ENCODE results near the gene CLEC4D. TPM values are rescaled to one million over a fixed set of nuclear protein-coding genes. Genes with fewer than 3 reads are reported as not detected.
A peak's percentile ranks its signal among the peaks of the same experiment; 100 is the strongest.
"Not testable (repeated sequence)": the region's sequence is repeated elsewhere in the genome, so short reads cannot be mapped to it uniquely, and the experiment has no call there.

CLEC4D gene
- total RNA-seq, 2 donors from 2014 or later = 0.66 TPM; not detected in 1

- Histone ChIP-seq H3K9me3 (ENCODE audit: control insufficient read depth, low read length) (peaks cover 24% of the 10 kb centered on the region), H3K27me3 (ENCODE audit: control insufficient read depth, insufficient read depth, low read length, poor library complexity, severe bottlenecking) (no peaks in the 10 kb centered on the region), H3K27ac (ENCODE audit: low read depth, low read length) (no peak overlapping the region), H3K9ac (ENCODE audit: extremely low read depth, low read length, poor library complexity, severe bottlenecking) (no peak overlapping the region), H3K36me3 (ENCODE audit: control insufficient read depth, insufficient read depth, low read length) (no peaks in the 10 kb centered on the region), H3K4me1 (ENCODE audit: control insufficient read depth, insufficient read depth, low read length) (no peaks in the 10 kb centered on the region), H3K4me3 (ENCODE audit: low read length) (no peak overlapping the region)
- H3K36me3 Mint-ChIP-seq (ENCODE audit: low read depth) = no peaks in the 10 kb centered on the region
- 85 to 87% methylated on average over 18 to 22 of the region's 22 CpGs for WGBS, 2 experiments (ENCODE audit: insufficient coverage in 1 of 2, insufficient read length in 1 of 2)
- H3K4me3 Mint-ChIP-seq = no peak overlapping the region
- peaks cover 28% of the 10 kb centered on the region for H3K9me3 Mint-ChIP-seq
- no peak for DNase-seq
- no peak for TF ChIP-seq CTCF (conservative IDR thresholded peaks at IDR 0.05)
- H3K27ac Mint-ChIP-seq = no peak overlapping the region
- peaks cover 8% of the 10 kb centered on the region for H3K4me1 Mint-ChIP-seq
- peaks cover 13% of the 10 kb centered on the region for H3K27me3 Mint-ChIP-seq (ENCODE audit: insufficient read depth)
These were observed 51.4 kb downstream of the CLEC4D start for GRCh38 chr12:8564656-8565055.

DNA sequence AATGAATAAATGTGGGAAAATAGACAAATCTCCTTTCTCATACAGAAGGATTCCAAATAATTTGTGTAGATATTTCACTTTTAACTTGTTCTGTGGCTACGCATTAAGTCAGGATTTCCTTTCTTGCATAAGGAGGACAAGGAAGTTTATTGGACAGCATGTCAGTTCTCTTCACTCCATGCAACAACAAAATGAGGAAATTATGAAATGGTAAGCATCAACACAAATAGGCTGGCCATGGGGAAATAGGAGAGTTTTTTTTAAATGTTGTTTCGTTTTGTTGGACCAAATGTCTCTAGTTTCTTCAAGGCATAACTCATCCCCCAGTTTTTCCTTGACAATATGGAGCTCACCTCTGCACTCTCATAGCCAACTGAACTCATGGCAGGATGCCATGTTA is 52.7 kb downstream of the CLEC4D start:
- not testable (repeated sequence) for H3K4me3 Mint-ChIP-seq; H3K4me3 ChIP-seq (ENCODE audit: low read length); H3K36me3 Mint-ChIP-seq (ENCODE audit: low read depth); H3K27ac Mint-ChIP-seq; H3K36me3 ChIP-seq (ENCODE audit: control insufficient read depth, insufficient read depth, low read length); H3K4me1 Mint-ChIP-seq; H3K27me3 ChIP-seq (ENCODE audit: control insufficient read depth, insufficient read depth, low read length, poor library complexity, severe bottlenecking); H3K4me1 ChIP-seq (ENCODE audit: control insufficient read depth, insufficient read depth, low read length); H3K27ac ChIP-seq (ENCODE audit: low read depth, low read length); H3K9ac ChIP-seq (ENCODE audit: extremely low read depth, low read length, poor library complexity, severe bottlenecking); DNase-seq
- peaks cover 24% of the 10 kb centered on the region for H3K9me3 ChIP-seq (ENCODE audit: control insufficient read depth, low read length)
- Mint-ChIP-seq H3K27me3 (ENCODE audit: insufficient read depth) (peaks cover 13% of the 10 kb centered on the region), H3K9me3 (peaks cover 26% of the 10 kb centered on the region)
- 100% methylated on average over 1 of the region's 2 CpGs; no CpG with 5 or more reads in 1 of the 2 experiments for WGBS, 2 experiments (ENCODE audit: insufficient coverage in 1 of 2, insufficient read length in 1 of 2)

GRCh38 chr12:8566525-8566924 is 53.2 kb downstream of the CLEC4D start:
- Mint-ChIP-seq H3K27me3 (ENCODE audit: insufficient read depth) (peaks cover 13% of the 10 kb centered on the region), H3K27ac (no peak overlapping the region), H3K4me1 (peaks cover 8% of the 10 kb centered on the region), H3K9me3 (peaks cover 21% of the 10 kb centered on the region), H3K4me3 (no peak overlapping the region), H3K36me3 (ENCODE audit: low read depth) (no peaks in the 10 kb centered on the region)
- peak; percentile 67 for TF ChIP-seq CTCF (conservative IDR thresholded peaks at IDR 0.05)
- H3K4me3 ChIP-seq (ENCODE audit: low read length) = no peak overlapping the region
- DNase-seq = no peak
- H3K9me3 ChIP-seq (ENCODE audit: control insufficient read depth, low read length) = peaks cover 19% of the 10 kb centered on the region
- no peak overlapping the region for H3K9ac ChIP-seq (ENCODE audit: extremely low read depth, low read length, poor library complexity, severe bottlenecking)
- H3K27me3 ChIP-seq (ENCODE audit: control insufficient read depth, insufficient read depth, low read length, poor library complexity, severe bottlenecking) = no peaks in the 10 kb centered on the region
- H3K27ac ChIP-seq (ENCODE audit: low read depth, low read length) = no peak overlapping the region
- H3K4me1 ChIP-seq (ENCODE audit: control insufficient read depth, insufficient read depth, low read length) = no peaks in the 10 kb centered on the region
- H3K36me3 ChIP-seq (ENCODE audit: control insufficient read depth, insufficient read depth, low read length) = no peaks in the 10 kb centered on the region

Other genes with a start within 250 kb of the CLEC4D start
- under 1 TPM in 1 of 2 donors, not detected in 1; 0.20 TPM for gene CLEC6A, start 57.5 kb upstream of the CLEC4D start, total RNA-seq
- gene CLEC4E, start 27.4 kb downstream of the CLEC4D start, total RNA-seq = not detected
- gene AICDA, start 99.4 kb downstream of the CLEC4D start, total RNA-seq = not detected
- under 1 TPM in 1 of 2 donors, not detected in 1; 0.44 TPM for gene MFAP5, start 149.3 kb downstream of the CLEC4D start, total RNA-seq
- gene RIMKLB, start 184.5 kb downstream of the CLEC4D start, total RNA-seq = 100 to 1,000 TPM in 1 of 2 donors, 10 to 100 TPM in 1; 85.3 to 180 TPM

Data from endodermal cell (in vitro differentiated cells).